ACC112 (cell line): Measurements from ENCODE around the gene USP5.
A peak's percentile ranks its signal among the peaks of the same experiment; 100 is the strongest.
"Not testable (repeated sequence)": the region's sequence is repeated elsewhere in the genome, so short reads cannot be mapped to it uniquely, and the experiment has no call there.

Experiments
- H2AFZ ChIP-seq: fragments of 200-600 bp; sonication (generic); one replicate; pipeline ENCODE4 v1.6.0; 2017; ENCODE audit warnings: antibody characterized with exemption, low read length; ENCODE audit not compliant: unreplicated experiment
- H3K27ac ChIP-seq: fragments of 200-600 bp; sonication (generic); 2 replicates; pipeline ENCODE4 v1.5.1; 2014; ENCODE audit warnings: low read depth, mild to moderate bottlenecking, antibody characterized with exemption, low read length, moderate library complexity
- H3K27me3 ChIP-seq: fragments of 200-600 bp; sonication (generic); 2 replicates; pipeline ENCODE4 v1.6.1; 2014; ENCODE audit warnings: mild to moderate bottlenecking, antibody characterized with exemption, low read length, moderate library complexity, mixed read lengths; ENCODE audit not compliant: insufficient read depth
- H3K36me3 ChIP-seq: fragments of 200-600 bp; sonication (generic); 2 replicates; pipeline ENCODE4 v1.6.1; 2016; ENCODE audit warnings: mild to moderate bottlenecking, antibody characterized with exemption, low read length, moderate library complexity, mixed read lengths; ENCODE audit not compliant: insufficient read depth
- H3K4me1 ChIP-seq: fragments of 200-600 bp; sonication (generic); one replicate; pipeline ENCODE4 v1.6.1; 2016; ENCODE audit warnings: low read length, mixed read lengths; ENCODE audit not compliant: insufficient read depth, unreplicated experiment, control insufficient read depth
- H3K4me3 ChIP-seq: fragments of 200-600 bp; sonication (generic); 2 replicates; pipeline ENCODE4 v1.5.1; 2014; ENCODE audit warnings: mild to moderate bottlenecking, low read depth, low read length
- H3K79me2 ChIP-seq: fragments of 200-600 bp; sonication (generic); one replicate; pipeline ENCODE4 v1.6.0; 2016; ENCODE audit warnings: low read length; ENCODE audit not compliant: control insufficient read depth, unreplicated experiment, insufficient read depth

The USP5 gene

GRCh38 chr12:6866920-6867412, 15.0 kb downstream of the USP5 start:
- peaks cover 31% of the 10 kb centered on the region for H3K79me2 ChIP-seq
- H3K27ac ChIP-seq, result no peak overlapping the region; the same call in 1 of the 2 replicates
- peaks cover 16% of the 10 kb centered on the region; the same call in 1 of the 2 replicates for H3K36me3 ChIP-seq
- H3K4me3 ChIP-seq, result peak overlapping the region; percentile 89
- H3K27me3 ChIP-seq, result no peaks in the 10 kb centered on the region
- peak overlapping the region; percentile 39 for H2AFZ ChIP-seq
- peaks cover 35% of the 10 kb centered on the region for H3K4me1 ChIP-seq

GRCh38 chr12:6867413-6868210, 15.7 kb downstream of the USP5 start, which contains the start of gene TPI1:
Gene TPI1, plus strand, starts transcription at chr12:6867531. Its CDS starts 36 bp downstream, at chr12:6867567.
- Histone ChIP-seq H3K79me2 (peaks cover 31% of the 10 kb centered on the region), H3K4me1 (peaks cover 38% of the 10 kb centered on the region), H3K36me3 (peaks cover 12% of the 10 kb centered on the region; the same call in 1 of the 2 replicates), H3K27me3 (no peaks in the 10 kb centered on the region), H3K4me3 (peak within 1 kb of the TSS; percentile 89), H2AFZ (peak within 1 kb of the TSS; percentile 39), H3K27ac (peak within 1 kb of the TSS; percentile 83)

DNA sequence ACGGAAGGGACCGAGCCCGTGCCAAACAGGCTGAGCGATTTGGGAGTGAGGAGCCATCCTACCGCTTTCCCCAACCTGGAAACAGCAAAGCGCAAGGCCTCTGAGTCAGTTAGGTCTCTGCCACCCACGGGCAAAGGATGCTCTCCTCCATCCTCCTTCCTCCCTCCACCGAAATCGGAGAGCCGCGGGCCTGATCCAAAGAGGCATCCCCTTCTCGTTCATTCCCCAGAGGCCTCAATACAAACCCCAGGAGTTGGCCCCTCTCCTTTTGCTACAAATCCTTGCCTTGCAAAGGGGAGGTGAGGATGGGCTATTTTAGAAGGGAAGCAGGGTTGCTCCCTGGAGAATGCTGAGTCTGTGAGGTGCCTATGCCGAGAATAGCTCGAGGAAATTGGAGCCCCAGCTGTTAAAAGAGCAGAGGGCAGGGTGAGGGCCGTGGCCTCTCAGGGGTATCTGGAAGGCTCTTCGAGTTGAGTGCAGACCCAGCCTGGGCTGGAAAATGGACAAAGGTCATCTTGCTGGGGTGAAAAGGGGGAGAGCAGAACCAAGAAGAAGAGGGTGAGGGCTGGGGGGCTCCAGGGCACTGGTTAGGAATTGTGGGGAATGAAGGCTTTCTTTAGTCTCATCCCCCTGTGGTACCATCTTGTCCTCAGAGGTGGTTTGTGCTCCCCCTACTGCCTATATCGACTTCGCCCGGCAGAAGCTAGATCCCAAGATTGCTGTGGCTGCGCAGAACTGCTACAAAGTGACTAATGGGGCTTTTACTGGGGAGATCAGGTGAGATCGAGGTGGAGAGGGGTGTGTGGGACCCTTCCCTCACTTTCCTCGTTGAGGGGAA, 16.5 kb downstream of the USP5 start:
- H3K4me1 ChIP-seq, result peaks cover 38% of the 10 kb centered on the region
- no peaks in the 10 kb centered on the region for H3K27me3 ChIP-seq
- H3K27ac ChIP-seq, result peak overlapping the region; percentile 83
- no peak overlapping the region for H2AFZ ChIP-seq
- H3K4me3 ChIP-seq, result peak overlapping the region; percentile 89
- H3K79me2 ChIP-seq, result peaks cover 31% of the 10 kb centered on the region
- H3K36me3 ChIP-seq, result peaks cover 12% of the 10 kb centered on the region; the same call in 1 of the 2 replicates

DNA sequence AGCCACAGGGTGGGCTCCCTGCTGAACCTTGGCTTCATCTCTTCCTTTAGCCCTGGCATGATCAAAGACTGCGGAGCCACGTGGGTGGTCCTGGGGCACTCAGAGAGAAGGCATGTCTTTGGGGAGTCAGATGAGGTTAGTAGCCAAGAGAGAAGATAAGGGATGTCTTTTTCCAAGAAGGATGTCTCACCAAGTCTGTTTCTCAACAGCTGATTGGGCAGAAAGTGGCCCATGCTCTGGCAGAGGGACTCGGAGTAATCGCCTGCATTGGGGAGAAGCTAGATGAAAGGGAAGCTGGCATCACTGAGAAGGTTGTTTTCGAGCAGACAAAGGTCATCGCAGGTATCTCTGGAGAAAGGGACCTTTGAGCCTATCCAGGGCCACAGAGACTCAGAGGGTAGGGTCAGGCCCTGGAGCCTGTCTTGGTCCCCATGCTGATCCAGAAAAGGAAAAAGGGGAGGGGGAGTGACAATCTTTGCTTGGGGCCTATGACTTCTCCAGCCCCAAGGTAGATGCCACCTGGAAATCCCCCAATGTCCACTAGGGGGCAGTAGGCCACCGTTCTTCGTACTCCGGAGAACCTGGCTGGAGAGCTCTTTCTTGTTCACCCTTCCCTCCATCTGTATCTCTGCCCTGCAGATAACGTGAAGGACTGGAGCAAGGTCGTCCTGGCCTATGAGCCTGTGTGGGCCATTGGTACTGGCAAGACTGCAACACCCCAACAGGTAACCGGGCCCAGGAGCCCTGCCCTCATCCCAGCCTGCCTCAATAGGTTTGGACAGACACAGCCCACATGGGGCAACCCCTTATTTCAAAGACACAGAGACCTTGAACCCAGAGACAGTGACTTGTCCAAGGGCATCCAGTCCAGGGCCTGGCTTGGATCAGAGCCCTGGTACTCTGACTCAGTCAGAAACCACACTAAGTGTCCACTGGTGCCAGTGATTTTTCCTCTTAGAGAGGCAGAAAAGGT, 17.4 kb downstream of the USP5 start:
- peak overlapping the region; percentile 83 for H3K27ac ChIP-seq
- H3K4me1 ChIP-seq, result peaks cover 38% of the 10 kb centered on the region
- no peaks in the 10 kb centered on the region for H3K27me3 ChIP-seq
- peak overlapping the region; percentile 89 for H3K4me3 ChIP-seq
- peaks cover 31% of the 10 kb centered on the region for H3K79me2 ChIP-seq
- H2AFZ ChIP-seq, result no peak overlapping the region
- H3K36me3 ChIP-seq, result peaks cover 12% of the 10 kb centered on the region; the same call in 1 of the 2 replicates

- not testable (repeated sequence) for H3K4me3 ChIP-seq, H2AFZ ChIP-seq, H3K27me3 ChIP-seq
- peaks cover 31% of the 10 kb centered on the region for H3K79me2 ChIP-seq
- H3K27ac ChIP-seq, result peak overlapping the region; percentile 46
- H3K36me3 ChIP-seq, result peaks cover 12% of the 10 kb centered on the region; the same call in 1 of the 2 replicates
- H3K4me1 ChIP-seq, result peaks cover 38% of the 10 kb centered on the region
These were observed 18.4 kb downstream of the USP5 start for GRCh38 chr12:6870304-6870703.

DNA sequence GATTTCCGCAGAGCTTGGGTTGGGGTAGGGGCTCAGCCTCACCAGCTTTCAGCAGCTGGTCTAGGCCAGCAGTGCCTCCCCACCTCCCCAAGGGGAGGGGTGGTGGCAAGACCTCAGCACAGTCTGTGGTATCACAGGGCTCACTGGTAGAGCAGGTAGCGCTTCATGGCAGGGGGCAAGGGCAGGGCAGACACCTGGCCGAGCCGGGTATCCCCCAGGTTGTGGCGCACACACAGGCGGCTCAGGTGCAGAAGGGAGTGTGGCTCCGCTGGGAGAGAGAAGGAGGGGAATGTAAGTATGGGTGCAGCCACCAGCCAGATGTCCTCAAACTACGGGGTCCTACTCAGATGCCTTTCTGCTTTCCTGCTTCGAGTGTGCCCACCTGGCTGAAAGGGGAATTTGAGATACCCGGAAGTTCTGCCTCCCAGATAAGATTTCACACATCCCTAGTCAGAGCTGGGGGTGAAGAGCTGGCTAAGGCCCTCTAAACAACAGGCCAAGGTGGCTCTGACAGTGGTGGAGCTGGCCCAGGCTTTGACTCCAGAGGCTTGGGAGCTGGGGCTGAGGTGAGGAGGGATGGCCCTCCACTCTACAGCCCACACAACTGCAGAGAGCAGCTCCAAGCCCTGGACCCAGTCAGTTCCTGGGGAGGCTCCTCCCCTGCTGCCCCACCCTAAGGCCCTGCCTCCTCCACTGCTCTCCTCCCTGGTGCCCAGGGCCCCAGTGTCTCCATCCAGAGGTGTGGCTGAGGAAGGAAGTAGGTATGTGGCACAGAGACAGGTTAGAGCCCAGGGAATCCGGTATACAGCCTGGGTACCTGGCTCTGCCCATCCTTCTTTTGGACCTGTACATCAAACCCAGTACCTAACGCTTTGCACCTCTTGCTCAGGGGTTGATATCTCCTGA, 19.4 kb downstream of the USP5 start:
- Histone ChIP-seq H3K4me3 (peak overlapping the region; percentile 77), H2AFZ (no peak overlapping the region), H3K36me3 (peaks cover 12% of the 10 kb centered on the region; the same call in 1 of the 2 replicates), H3K27ac (peak overlapping the region; percentile 30), H3K4me1 (peaks cover 38% of the 10 kb centered on the region), H3K79me2 (peaks cover 31% of the 10 kb centered on the region), H3K27me3 (no peaks in the 10 kb centered on the region)

DNA sequence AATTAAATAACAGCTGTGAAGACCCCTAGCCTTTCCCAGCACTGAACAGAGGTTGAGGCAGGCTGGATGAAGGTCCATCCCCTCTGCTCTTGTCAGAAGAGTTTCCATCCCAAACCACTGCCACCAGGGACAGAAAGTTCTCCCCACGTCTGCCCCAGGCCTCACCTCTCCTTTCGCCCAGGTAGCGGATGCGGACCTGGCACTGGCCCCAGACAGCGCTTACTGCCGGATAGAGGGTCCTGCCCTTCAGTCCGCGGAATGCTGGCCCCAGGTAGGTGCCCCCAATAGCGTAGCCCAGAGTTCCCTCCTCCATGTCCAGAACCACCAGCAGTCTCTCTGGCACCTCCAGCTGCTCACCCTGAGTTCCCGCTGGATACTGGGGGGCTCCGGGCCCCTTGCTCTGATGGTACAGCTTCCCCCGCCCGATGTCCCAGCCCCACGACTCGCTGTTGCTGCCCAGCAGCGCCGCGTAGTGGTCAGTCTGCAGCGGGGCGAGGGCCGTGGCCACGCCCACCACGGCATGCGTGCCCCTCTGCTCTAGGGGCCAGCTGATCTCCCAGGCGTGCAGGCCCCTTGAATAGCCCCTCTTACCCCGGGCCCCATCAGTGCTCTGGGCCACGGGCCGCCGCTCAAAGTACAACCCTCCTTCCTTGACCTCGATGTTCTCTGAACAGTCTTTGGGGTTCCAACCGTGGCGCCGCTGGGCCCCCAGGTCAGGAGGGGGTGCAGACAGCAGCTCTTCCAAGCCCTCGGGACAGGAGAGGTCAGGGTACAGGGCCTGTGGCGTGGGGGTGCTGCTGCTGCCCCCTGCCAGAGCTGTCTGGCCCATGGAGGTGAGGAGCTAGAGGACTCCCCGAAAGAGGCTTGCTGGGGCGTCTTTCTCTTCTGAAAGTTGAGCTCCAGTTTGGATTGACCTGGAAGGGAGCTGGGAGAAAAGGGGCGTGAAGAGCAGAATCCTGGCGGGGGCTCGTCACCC, 20.4 kb downstream of the USP5 start:
- H3K4me1 ChIP-seq, result peaks cover 30% of the 10 kb centered on the region
- H3K36me3 ChIP-seq, result peaks cover 16% of the 10 kb centered on the region; the same call in 1 of the 2 replicates
- H3K79me2 ChIP-seq, result peaks cover 31% of the 10 kb centered on the region
- no peak overlapping the region for H2AFZ ChIP-seq
- H3K27ac ChIP-seq, result peak overlapping the region; percentile 45
- H3K27me3 ChIP-seq, result no peaks in the 10 kb centered on the region
- H3K4me3 ChIP-seq, result peak overlapping the region; percentile 77

DNA sequence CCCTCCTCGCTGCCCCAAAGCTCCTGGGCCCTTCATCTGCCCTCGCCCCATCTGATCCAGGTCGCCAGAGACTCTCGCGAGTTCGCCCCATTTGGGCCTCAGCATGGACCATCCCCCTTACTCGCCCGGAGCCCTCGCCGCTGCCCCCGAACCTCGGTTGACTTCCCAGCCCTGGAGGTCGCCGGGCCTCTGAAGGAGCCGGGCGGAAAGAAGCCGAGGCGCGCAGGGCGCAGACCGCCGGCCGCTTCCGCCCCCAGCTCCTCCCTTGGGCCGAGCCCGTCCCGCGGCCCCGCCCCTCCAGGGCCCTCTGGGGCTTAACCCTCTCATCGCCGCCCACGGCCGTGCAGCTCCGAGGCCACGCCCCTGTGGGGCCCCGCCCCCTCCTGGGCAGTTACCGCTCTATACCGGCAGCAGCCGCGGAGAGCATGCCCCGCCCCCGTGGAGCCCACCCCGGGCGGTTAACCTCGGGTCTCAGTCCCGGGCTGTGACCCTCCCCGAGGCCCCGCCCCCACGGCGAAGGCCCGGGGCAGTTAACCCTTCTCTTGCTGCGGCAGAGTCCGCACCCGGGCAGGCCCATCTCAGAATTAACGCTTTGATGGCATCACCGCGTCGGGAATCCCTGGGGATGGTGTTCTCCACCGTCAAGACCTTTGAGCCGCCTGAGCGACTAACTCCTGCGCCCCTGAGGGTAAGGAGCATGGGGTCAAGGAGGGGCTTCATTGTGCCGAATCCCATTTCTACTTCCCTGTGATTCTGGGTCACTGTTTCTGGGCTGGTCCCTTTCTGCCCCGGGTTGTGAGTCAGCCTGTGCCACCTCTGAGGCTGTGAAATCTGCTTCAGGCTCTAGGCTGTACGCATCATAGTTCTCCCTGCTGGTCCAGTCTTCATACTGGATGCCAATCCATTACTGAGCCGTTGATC, 21.4 kb downstream of the USP5 start, which contains the start of gene SPSB2:
Gene SPSB2 (minus strand): TSS at position 210 of the 921 bp plus-strand sequence. CDS start 402 bp downstream, outside the sequence.
- Histone ChIP-seq H3K4me1 (peaks cover 30% of the 10 kb centered on the region), H3K36me3 (peaks cover 14% of the 10 kb centered on the region; the same call in 1 of the 2 replicates), H3K27ac (peak within 1 kb of the TSS; percentile 50), H3K4me3 (peak within 1 kb of the TSS; percentile 77), H3K79me2 (peaks cover 21% of the 10 kb centered on the region), H2AFZ (no peak within 1 kb of the TSS), H3K27me3 (no peaks in the 10 kb centered on the region)
